HL-60/S4 treated with retinoic acid at 250 ng/mL for 4 days and 3 days (cell line): ENCODE results near the gene GNA14.

Experiments used
- in situ Hi-C: fragments of 300-500 bp; cut with MboI; formaldehyde crosslinking; loops from 2 replicates; pipeline ENCODE4 v1.7.0; 2022; ENCODE audit warnings: low sequenced_read_pairs

The GNA14 gene

GRCh38 chr9:77455312-77455927 lies 192.7 kb downstream of the GNA14 start:
- in situ Hi-C loops: no loop called here

- in situ Hi-C loops: no loop called here
These were observed 193.5 kb downstream of the GNA14 start for GRCh38 chr9:77454663-77455062.

DNA sequence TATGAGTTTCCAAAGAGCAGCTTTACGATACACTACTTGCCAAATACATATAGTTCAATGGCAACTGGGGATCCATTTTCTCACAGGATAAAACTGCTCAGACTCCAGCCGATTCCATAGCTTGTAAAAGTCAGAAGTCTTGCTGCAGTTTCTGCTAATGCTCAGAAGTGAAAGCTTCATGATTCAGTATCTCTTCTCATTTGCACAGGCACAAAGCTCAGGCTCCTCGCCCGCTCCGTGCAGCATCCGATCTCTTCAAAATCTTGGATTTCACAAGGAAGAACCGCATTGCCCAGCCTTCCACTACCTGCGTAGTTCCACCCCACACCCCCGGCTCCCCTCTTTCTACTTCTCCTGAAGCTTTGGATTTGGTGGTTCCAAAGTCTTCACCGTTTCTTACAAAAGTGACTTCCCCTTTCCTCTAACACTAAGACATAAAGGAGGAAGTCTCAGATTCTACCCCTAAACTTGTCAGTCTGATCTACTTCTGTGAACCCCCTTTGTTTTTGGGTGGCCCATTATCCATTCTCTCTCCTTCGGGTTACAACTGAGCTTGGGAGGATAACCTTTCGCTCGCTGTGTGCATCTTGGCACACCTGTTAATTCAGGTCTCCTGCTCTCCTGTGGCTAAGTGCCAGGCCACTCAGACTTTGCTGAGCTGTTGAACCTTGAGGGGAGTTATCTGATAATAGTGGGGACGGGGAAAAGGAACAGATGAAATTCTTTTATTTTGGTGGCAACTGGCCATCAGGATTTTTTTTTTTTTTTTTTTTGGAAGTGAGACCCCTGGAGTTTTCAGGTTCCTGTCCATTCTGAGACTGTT lies 194.1 kb downstream of the GNA14 start:
- in situ Hi-C loops: no loop called here

DNA sequence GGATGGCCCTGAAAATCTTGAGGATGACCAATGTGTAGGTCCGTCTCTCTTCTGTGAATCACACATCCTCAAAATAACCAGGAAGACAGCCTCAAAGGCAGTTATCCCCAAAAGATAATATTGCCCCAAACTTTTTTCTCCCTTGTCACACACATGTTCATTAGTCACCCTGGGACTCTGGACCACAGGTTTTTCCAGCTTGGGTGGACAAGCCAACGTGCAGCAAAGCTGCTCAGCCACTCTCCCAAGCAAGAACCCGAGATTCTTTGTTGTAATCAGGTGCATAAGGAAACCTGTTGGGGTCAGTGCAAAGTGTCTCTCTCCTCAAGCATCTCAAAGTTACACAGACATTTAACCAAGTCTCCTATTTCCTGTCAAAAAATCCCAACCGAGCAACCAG lies 196.6 kb downstream of the GNA14 start:
- in situ Hi-C loops: no loop called here

- in situ Hi-C loops: no loop called here
These were observed 198.0 kb downstream of the GNA14 start for GRCh38 chr9:77450085-77450475.

- in situ Hi-C loops: loop anchor here (25.0 kb wide), 2 partner anchors 288 to 938 kb away; no protein-coding TSS in a partner anchor
These were observed 198.7 kb downstream of the GNA14 start for GRCh38 chr9:77449240-77450084.

- in situ Hi-C loops: loop anchor here (25.0 kb wide), 2 partner anchors 290 to 940 kb away; no protein-coding TSS in a partner anchor
These were observed 200.5 kb downstream of the GNA14 start for GRCh38 chr9:77447646-77448045.

DNA sequence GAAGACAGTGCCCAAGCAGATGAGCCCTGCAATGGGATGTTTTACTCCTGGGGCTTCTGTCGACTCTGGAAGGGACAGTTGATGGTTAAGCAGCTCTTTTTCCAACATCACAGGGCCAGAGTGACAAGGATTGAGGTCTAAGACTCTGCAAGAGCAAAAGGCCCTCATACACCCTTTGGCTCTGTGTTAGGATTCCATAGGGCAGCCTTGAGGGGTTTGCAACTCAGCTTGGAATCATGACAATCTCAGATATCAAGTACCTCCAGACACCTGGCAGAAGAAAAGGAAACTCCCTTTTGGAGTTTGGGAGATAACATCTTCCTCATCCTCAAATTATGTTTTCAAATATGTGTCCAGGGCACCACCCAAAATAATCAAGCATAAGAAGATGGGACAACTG lies 205.7 kb downstream of the GNA14 start:
- in situ Hi-C loops: loop anchor here (25.0 kb wide), 2 partner anchors 295 to 945 kb away; no protein-coding TSS in a partner anchor

GRCh38 chr9:77441124-77441523 lies 207.0 kb downstream of the GNA14 start:
- in situ Hi-C loops: loop anchor here (25.0 kb wide), 2 partner anchors 296 to 946 kb away; no protein-coding TSS in a partner anchor

GRCh38 chr9:77440057-77440456 lies 208.1 kb downstream of the GNA14 start:
- in situ Hi-C loops: loop anchor here (25.0 kb wide), 2 partner anchors 297 to 947 kb away; no protein-coding TSS in a partner anchor

GRCh38 chr9:77438653-77439052 lies 209.5 kb downstream of the GNA14 start:
- in situ Hi-C loops: loop anchor here (25.0 kb wide), 2 partner anchors 299 to 949 kb away; no protein-coding TSS in a partner anchor

DNA sequence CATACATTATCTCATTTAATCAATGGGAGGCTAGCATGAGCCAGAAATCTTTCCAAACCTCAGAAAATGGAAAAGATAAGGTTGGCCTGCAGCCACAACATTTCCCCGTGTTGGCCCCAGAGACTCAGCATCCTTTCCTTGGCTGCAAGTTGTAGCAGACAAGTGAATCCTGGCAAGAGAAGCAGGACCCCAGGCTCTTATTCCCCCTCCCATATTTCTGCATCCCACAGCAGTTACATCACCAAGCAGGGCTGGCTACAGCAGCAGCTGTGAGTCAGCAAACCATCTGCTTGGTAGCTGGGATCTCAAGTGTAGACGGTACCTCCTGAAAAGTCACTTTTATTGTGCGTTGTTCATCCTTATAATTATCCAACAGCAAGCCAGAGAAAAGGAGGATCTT lies 212.4 kb downstream of the GNA14 start:
- in situ Hi-C loops: loop anchor here (25.0 kb wide), 2 partner anchors 302 to 952 kb away; no protein-coding TSS in a partner anchor

- in situ Hi-C loops: loop anchor here (25.0 kb wide), 2 partner anchors 302 to 952 kb away; no protein-coding TSS in a partner anchor
These were observed 212.8 kb downstream of the GNA14 start for GRCh38 chr9:77435277-77435676.

DNA sequence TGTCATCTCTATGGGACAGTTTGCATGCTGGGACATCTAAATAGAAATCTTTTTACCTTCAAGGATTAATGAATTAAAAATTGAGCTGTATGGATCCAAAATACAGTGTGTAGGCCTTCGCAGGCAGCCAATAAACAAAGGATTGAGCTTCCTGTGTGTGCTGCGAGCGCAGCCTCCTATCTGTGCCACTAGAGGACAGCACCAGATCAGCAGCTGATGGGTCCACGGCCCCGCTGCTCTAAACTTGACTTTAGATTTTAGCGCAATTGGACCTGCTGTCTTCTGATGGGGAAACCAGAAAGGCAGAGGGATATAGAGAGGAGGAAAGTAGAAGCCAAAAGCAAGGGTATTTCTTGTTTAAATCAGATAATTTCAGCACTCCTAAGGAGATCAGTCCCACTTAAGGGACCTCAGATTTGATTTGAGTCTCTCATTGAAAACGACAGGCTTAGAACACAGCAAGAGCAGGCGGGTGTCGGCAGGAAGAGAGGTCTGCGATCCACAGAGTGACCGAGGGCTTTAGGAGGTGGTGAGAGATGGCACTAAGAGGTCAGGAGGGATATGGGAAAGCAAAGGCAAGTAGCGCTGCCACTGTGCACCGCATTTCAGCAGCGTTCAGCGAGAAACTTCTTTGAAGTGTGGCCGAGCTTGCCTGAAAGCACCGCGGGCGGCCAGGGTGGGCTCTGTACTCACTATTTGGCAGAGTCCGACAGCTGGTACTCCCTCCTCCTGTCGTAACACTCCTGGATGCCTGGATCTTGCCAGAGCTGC lies 214.3 kb downstream of the GNA14 start:
- in situ Hi-C loops: loop anchor here (25.0 kb wide), 2 partner anchors 303 to 953 kb away; no protein-coding TSS in a partner anchor

DNA sequence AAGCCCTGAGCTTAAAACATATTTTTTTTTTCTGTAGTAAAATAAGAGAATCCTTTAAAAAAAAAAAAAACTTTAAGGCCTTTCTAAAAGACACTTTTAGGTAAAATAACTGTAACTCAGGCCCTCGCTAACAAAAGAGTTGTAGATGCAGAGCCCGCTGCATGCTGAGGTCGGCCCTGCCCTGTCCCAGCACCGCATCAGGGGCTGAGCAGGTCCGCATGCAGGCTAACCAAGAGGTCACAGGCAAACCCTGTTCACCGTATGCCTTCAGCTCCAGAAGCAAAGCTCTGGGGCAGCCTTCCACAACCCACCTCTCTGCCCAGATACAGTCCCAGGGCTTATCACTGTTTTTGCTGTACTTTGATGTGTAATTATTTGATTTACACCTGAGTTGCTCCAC lies 216.1 kb downstream of the GNA14 start:
- in situ Hi-C loops: loop anchor here (25.0 kb wide), 2 partner anchors 305 to 955 kb away; no protein-coding TSS in a partner anchor

GRCh38 chr9:77429928-77430327 lies 218.2 kb downstream of the GNA14 start:
- in situ Hi-C loops: loop anchor here (25.0 kb wide), 2 partner anchors 307 to 957 kb away; no protein-coding TSS in a partner anchor

DNA sequence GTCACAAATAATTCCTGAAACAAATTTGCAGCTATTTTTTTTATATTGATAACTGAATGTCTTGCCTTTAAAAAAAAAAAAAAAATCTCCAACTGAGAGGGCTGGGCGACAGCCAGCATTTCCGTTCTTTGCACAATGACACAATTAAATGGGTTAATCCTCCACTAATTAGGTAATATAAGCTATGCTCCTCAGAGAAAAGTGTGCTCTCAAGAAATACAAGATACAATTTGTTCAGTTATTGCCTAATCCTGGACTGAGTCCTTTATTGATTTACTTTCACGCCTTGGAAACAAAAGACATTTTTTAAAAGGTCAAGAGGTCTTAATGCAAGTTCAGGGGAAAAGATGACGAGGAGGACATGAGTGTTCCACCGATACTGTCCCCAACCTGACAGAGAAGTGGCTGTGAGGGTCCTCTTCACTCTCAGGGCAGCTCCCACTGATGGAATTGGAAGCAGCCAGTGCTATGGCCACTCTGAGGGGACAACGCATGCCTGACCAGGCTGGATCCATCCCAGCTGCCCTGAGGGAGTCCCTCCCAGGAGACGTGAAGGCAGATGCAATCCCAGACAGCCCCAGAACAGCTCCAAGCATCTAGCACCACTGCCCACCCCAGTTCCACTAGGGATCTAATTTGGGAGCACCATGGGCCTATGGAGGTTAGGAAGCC lies 220.7 kb downstream of the GNA14 start:
- in situ Hi-C loops: loop anchor here (25.0 kb wide), 2 partner anchors 310 to 960 kb away; no protein-coding TSS in a partner anchor

DNA sequence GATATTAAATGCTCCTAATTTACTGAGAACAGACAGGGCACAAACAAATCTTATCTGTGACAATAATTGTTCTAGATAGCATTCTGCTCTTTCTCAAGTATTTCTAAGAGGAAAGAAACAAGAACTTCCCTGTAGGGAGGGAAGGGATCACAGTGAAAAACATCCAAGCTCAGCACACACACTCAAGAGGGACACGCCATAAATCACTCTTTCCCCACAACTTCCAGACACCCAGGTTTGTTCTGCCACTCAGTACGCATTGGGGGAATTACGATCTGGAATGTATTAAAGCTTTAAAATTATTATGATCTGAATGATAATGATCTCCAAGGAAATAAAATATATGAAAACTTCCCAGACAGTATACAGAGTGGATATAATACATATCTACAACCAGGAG lies 221.4 kb downstream of the GNA14 start:
- in situ Hi-C loops: loop anchor here (25.0 kb wide), 2 partner anchors 311 to 961 kb away; no protein-coding TSS in a partner anchor

DNA sequence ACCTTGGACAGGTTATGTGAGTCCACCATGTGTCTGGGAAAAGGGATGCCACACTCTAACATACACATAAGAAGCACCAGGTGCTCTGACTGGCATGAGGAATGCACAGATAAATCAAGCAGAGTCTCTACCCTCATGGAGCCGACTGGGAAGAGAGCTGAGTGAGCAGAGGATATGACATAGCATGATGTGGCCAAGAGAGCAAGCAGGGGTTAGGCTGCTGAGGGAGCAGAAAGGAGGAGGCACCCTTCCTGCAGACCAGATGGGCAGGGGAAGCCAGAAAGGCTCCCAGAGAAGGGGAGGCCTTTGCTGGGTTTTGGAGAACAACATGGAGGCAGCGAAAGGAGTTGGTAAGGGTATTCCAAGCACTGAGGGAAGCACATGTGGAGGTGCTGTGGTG lies 223.1 kb downstream of the GNA14 start:
- in situ Hi-C loops: loop anchor here (25.0 kb wide), 2 partner anchors 312 to 962 kb away; no protein-coding TSS in a partner anchor
